Upper lobe of left lung (tissue), 4 donors: ENCODE measurements around the gene ZNF513.
A peak's percentile ranks its signal among the peaks of the same experiment; 100 is the strongest.

ENCODE experiments used
- EP300 ChIP-seq, 4 donors: sonication (generic); formaldehyde crosslinking; IDR thresholded peaks; one replicate each; pipeline ENCODE4 v1.5.1; 2017; ENCODE audit warnings: antibody characterized with exemption in 4 of 4, control low read depth in 2 of 4
- POLR2A ChIP-seq, 4 donors: fragments of 450-650 bp; IDR thresholded peaks; one replicate each; pipeline ENCODE4 v1.5.1; 2016 to 2017; ENCODE audit warnings: antibody characterized with exemption in 4 of 4, mild to moderate bottlenecking in 2 of 4
- POLR2AphosphoS5 ChIP-seq, 2 donors: sonication (generic); formaldehyde crosslinking; IDR thresholded peaks; one replicate each; pipeline ENCODE4 v1.5.1; 2017; ENCODE audit warnings: antibody characterized with exemption in 2 of 2
- TF ChIP-seq, protein P1 (sequence below), 6 experiments: fragments of 450-650 bp in 4 of 6; fragments of 200-600 bp in 2 of 6; sonication (generic) in 2 of 6; IDR thresholded peaks; one replicate each; pipeline ENCODE4 v1.5.1; 2016 to 2019; ENCODE audit warnings: antibody characterized with exemption in 6 of 6

GRCh38 chr2:27407798-27408491, 27.4 kb upstream of the ZNF513 start:
- TF ChIP-seq, protein P1, sequence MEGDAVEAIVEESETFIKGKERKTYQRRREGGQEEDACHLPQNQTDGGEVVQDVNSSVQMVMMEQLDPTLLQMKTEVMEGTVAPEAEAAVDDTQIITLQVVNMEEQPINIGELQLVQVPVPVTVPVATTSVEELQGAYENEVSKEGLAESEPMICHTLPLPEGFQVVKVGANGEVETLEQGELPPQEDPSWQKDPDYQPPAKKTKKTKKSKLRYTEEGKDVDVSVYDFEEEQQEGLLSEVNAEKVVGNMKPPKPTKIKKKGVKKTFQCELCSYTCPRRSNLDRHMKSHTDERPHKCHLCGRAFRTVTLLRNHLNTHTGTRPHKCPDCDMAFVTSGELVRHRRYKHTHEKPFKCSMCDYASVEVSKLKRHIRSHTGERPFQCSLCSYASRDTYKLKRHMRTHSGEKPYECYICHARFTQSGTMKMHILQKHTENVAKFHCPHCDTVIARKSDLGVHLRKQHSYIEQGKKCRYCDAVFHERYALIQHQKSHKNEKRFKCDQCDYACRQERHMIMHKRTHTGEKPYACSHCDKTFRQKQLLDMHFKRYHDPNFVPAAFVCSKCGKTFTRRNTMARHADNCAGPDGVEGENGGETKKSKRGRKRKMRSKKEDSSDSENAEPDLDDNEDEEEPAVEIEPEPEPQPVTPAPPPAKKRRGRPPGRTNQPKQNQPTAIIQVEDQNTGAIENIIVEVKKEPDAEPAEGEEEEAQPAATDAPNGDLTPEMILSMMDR (IDR thresholded peaks at IDR 0.05), result peak; percentile 19 to 51 (median 46)
- no peak for TF ChIP-seq EP300 (IDR thresholded peaks at IDR 0.05)
- TF ChIP-seq POLR2A (IDR thresholded peaks at IDR 0.05), result no peak
- TF ChIP-seq POLR2AphosphoS5 (IDR thresholded peaks at IDR 0.05), result no peak
